Mammary epithelial cell (primary cell): ENCODE results near the gene KLF5.

Experiments used
- EZH2 ChIP-seq: IDR thresholded peaks from 2 replicates; pipeline ENCODE4 v1.6.1; 2012; ENCODE audit warnings: low read length, inconsistent platforms, borderline replicate concordance
- TF ChIP-seq, protein P1 (sequence below), 2 donors: IDR thresholded peaks in 1 of 2; conservative IDR thresholded peaks in 1 of 2; 2 replicates each; pipeline ENCODE4 v1.5.1; 2011 to 2012; ENCODE audit warnings: inconsistent platforms in 2 of 2, low read length in 2 of 2, mild to moderate bottlenecking in 2 of 2, control low read depth in 1 of 2, low read depth in 1 of 2; ENCODE audit not compliant: insufficient read depth in 1 of 2; ENCODE audit errors: extremely low read depth in 1 of 2

DNA sequence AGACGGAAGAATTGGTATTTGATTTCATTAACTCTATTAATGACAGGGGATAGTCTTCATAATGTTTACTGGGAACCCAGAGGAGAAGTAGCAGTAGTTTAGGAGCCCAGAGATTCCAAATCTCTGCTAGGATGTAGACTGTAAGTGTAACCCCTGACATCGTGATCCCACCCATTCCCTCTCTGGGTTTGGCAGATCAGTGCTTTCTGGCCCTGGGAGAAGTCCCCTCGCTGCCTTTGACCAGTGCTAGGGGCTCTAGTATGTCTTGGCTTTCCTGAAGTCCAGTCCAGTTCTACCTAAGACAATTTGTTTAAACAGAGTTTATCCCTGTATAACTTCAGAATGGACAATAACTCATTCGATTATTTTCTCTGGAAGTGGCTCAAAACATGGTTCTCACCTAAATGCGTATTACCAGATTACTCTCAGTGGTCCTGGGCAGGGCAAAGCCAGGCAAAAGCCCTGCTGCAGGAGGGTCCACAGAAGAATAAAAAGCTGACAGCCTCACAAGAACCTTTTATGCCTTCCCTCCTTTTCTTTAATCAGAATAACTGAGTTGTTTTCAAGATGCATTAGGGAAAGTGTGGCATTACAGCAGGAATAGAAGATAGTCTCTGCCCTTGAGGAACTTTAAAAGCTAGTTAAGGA, 11.8 kb downstream of the KLF5 start:
- no peak for TF ChIP-seq EZH2
- TF ChIP-seq, protein P1, sequence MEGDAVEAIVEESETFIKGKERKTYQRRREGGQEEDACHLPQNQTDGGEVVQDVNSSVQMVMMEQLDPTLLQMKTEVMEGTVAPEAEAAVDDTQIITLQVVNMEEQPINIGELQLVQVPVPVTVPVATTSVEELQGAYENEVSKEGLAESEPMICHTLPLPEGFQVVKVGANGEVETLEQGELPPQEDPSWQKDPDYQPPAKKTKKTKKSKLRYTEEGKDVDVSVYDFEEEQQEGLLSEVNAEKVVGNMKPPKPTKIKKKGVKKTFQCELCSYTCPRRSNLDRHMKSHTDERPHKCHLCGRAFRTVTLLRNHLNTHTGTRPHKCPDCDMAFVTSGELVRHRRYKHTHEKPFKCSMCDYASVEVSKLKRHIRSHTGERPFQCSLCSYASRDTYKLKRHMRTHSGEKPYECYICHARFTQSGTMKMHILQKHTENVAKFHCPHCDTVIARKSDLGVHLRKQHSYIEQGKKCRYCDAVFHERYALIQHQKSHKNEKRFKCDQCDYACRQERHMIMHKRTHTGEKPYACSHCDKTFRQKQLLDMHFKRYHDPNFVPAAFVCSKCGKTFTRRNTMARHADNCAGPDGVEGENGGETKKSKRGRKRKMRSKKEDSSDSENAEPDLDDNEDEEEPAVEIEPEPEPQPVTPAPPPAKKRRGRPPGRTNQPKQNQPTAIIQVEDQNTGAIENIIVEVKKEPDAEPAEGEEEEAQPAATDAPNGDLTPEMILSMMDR (conservative IDR thresholded peaks at IDR 0.05 in 1 of 2, IDR thresholded peaks at IDR 0.05 in 1 of 2; ENCODE audit: extremely low read depth in 1 of 2, insufficient read depth in 1 of 2, low read depth in 1 of 2, low read length in 2 of 2): no peak
